Fibroblast of the aortic adventitia (primary cell): ENCODE results near the gene GNAL. TPM values are rescaled to one million over a fixed set of nuclear protein-coding genes. Genes with fewer than 3 reads are reported as not detected.

Experiments
- DNase-seq: peaks from one replicate; pipeline ENCODE4 v3.0.0-alpha.2; 2010; ENCODE audit warnings: low read depth
- H3K4me3 ChIP-seq: 2 replicates; pipeline ENCODE4 v1.5.1; 2011; ENCODE audit warnings: low read depth, mild to moderate bottlenecking, control low read depth, low read length, moderate library complexity
- CTCF ChIP-seq: IDR thresholded peaks from 2 replicates; pipeline ENCODE4 v1.5.1; 2011; ENCODE audit warnings: mild to moderate bottlenecking, low read length, control low read depth, inconsistent platforms; ENCODE audit not compliant: insufficient read depth
- total RNA-seq: library from RNA; depleted of rRNA; stranded (reverse); fragments of >200 nt; gene quantifications from 2 replicates; pipeline ENCODE4 v1.2.3, GENCODE V29; 2012; ENCODE audit warnings: low replicate concordance

GNAL gene
- total RNA-seq, 1 donor, result 0.63 TPM

- no peak for DNase-seq
- TF ChIP-seq CTCF, result no peak
- no peak overlapping the region for H3K4me3 ChIP-seq
Observed at GRCh38 chr18:11664286-11664685, 24.8 kb upstream of the GNAL start.

- no peak for TF ChIP-seq CTCF
- DNase-seq, result no peak
- no peak overlapping the region for H3K4me3 ChIP-seq
Observed at GRCh38 chr18:11665146-11665545, 23.9 kb upstream of the GNAL start.

- no peak for DNase-seq
- no peak overlapping the region for H3K4me3 ChIP-seq
- no peak for TF ChIP-seq CTCF
Observed at GRCh38 chr18:11665587-11665986, 23.5 kb upstream of the GNAL start.

- no peak for TF ChIP-seq CTCF
- H3K4me3 ChIP-seq, result no peak overlapping the region
- no peak for DNase-seq
Observed at GRCh38 chr18:11666176-11666575, 22.9 kb upstream of the GNAL start.

GRCh38 chr18:11666831-11667230 is 22.2 kb upstream of the GNAL start:
- no peak for DNase-seq
- TF ChIP-seq CTCF, result no peak

GRCh38 chr18:11667578-11667977 is 21.5 kb upstream of the GNAL start:
- H3K4me3 ChIP-seq, result no peak overlapping the region
- no peak for DNase-seq
- TF ChIP-seq CTCF, result no peak

More at GRCh38 chr18:11666831-11667230, 22.2 kb upstream of the GNAL start:
- H3K4me3 ChIP-seq, result no peak overlapping the region

GRCh38 chr18:11668441-11669169 is 20.5 kb upstream of the GNAL start:
- no peak overlapping the region for H3K4me3 ChIP-seq
- DNase-seq, result no peak
- TF ChIP-seq CTCF, result no peak
